GM12878 (cell line): Measurements from ENCODE around the gene FGD3. TPM values are rescaled to one million over a fixed set of nuclear protein-coding genes. Genes with fewer than 3 reads are reported as not detected.

Source experiments
- ATAC-seq: fragments of 200-7000 bp; cut with Tn5 transposase; 3 replicates; pipeline ENCODE4 v1.9.1; 2020; ENCODE audit warnings: mild to moderate bottlenecking, moderate library complexity
- BruUV-seq: library from RNA; stranded (reverse); fragments of 400-500 nt; replicated peaks from 2 replicates; lab custom pipeline; 2021; lab: Mats Ljungman, UMichigan
- CTCF ChIA-PET: fragments of 300-600 bp; sonication (Branson Sonifier 250); formaldehyde crosslinking; extraction: SDS; loops from one replicate; lab custom pipeline; 2021; ENCODE audit warnings: inconsistent platforms; lab: Yijun Ruan, JAX
- POLR2A ChIA-PET: fragments of 350-600 bp; formaldehyde crosslinking; extraction: SDS; loops from one replicate; lab custom pipeline; 2021; ENCODE audit warnings: inconsistent platforms; lab: Charles Lee
- RAD21 ChIA-PET: fragments of 300-600 bp; sonication (Branson Sonifier 250); formaldehyde crosslinking; loops from one replicate; lab custom pipeline; 2023; ENCODE audit warnings: antibody characterized with exemption; ENCODE audit not compliant: unreplicated experiment; lab: Charles Lee
- SMC1A ChIA-PET: fragments of 300-600 bp; sonication (Branson Sonifier 250); formaldehyde crosslinking; loops from one replicate; lab custom pipeline; 2023; ENCODE audit not compliant: unreplicated experiment, uncharacterized antibody; lab: Charles Lee
- DNase-seq: peaks from one replicate; pipeline ENCODE4 v3.0.0-alpha.2; 2011; ENCODE audit warnings: low read depth, low spot score
- FAIRE-seq: peaks from 3 replicates; lab custom pipeline; 2011; peaks lifted over from hg19 to GRCh38; lab: Jason Lieb, UNC
- H2AFZ ChIP-seq: 2 replicates; pipeline ENCODE4 v1.6.0; 2011; ENCODE audit warnings: low read depth, low read length, control low read depth; ENCODE audit not compliant: control insufficient read depth
- H3K27ac ChIP-seq: 2 replicates; pipeline ENCODE4 v1.5.1; 2011; ENCODE audit warnings: control low read depth; ENCODE audit not compliant: control insufficient read depth, insufficient read depth
- H3K27me3 ChIP-seq, 2 experiments: replicated peaks in 1 of 2; 2 replicates each; pipeline versions ENCODE4 v1.6.0 to v1.6.1; 2011; ENCODE audit warnings: low read length in 1 of 2; ENCODE audit not compliant: control insufficient read depth in 2 of 2, insufficient read depth in 2 of 2
- H3K36me3 ChIP-seq, 2 experiments: 2 replicates each; pipeline ENCODE4 v1.5.1; 2011; ENCODE audit warnings: low read length in 1 of 2; ENCODE audit not compliant: control insufficient read depth in 2 of 2, insufficient read depth in 2 of 2
- H3K4me1 ChIP-seq: 2 replicates; pipeline ENCODE4 v1.6.1; 2011; ENCODE audit warnings: mild to moderate bottlenecking, low read length, moderate library complexity, mixed read lengths; ENCODE audit not compliant: control insufficient read depth, insufficient read depth
- H3K4me2 ChIP-seq: 2 replicates; pipeline ENCODE4 v1.6.0; 2011; ENCODE audit warnings: control low read depth; ENCODE audit not compliant: control insufficient read depth, insufficient read depth
- H3K4me3 ChIP-seq: fragments of 200-600 bp; sonication (generic); 2 replicates; pipeline ENCODE4 v1.5.1; 2016
- H3K79me2 ChIP-seq: 2 replicates; pipeline ENCODE4 v1.6.0; 2011; ENCODE audit warnings: low read length; ENCODE audit not compliant: control insufficient read depth, insufficient read depth
- H3K9ac ChIP-seq: 2 replicates; pipeline ENCODE4 v1.8.0; 2011; ENCODE audit warnings: low read length, control low read depth, mixed read lengths; ENCODE audit not compliant: control insufficient read depth, insufficient read depth
- H3K9me3 ChIP-seq: replicated peaks from 3 replicates; pipeline ENCODE4 v1.5.1; 2011; ENCODE audit warnings: mild to moderate bottlenecking, low read length; ENCODE audit not compliant: control insufficient read depth, insufficient read depth
- H4K20me1 ChIP-seq: 2 replicates; pipeline ENCODE4 v1.6.0; 2011; ENCODE audit not compliant: control insufficient read depth, insufficient read depth
- CBX3 ChIP-seq: fragments of 200-600 bp; sonication (generic); IDR thresholded peaks from 2 replicates; pipeline ENCODE4 v1.6.1; 2016; ENCODE audit warnings: low read depth, borderline replicate concordance
- CREM ChIP-seq: IDR thresholded peaks from 2 replicates; pipeline ENCODE4 v1.6.1; 2014; ENCODE audit warnings: antibody characterized with exemption, low read depth
- MAX ChIP-seq: IDR thresholded peaks from 2 replicates; pipeline ENCODE4 v1.6.1; 2012; ENCODE audit warnings: low read depth, low read length, improper control_type of control experiment
- MEF2A ChIP-seq: IDR thresholded peaks from 2 replicates; pipeline ENCODE4 v1.6.1; 2011; ENCODE audit warnings: low read depth, mild to moderate bottlenecking, low read length, moderate library complexity; ENCODE audit not compliant: insufficient read depth
- NFXL1 ChIP-seq: fragments of 450-650 bp; IDR thresholded peaks from 2 replicates; pipeline ENCODE4 v1.6.1; 2017; ENCODE audit warnings: antibody characterized with exemption, mild to moderate bottlenecking, borderline replicate concordance
- POLR2AphosphoS5 ChIP-seq: IDR thresholded peaks from 2 replicates; pipeline ENCODE4 v1.6.1; 2011; ENCODE audit warnings: mild to moderate bottlenecking, low read length, inconsistent platforms
- SRF ChIP-seq, 2 experiments: IDR thresholded peaks; 2 replicates each; pipeline ENCODE4 v1.6.1; 2011; ENCODE audit warnings: low read depth in 2 of 2, low read length in 2 of 2, mild to moderate bottlenecking in 1 of 2, moderate library complexity in 1 of 2
- ZNF592 ChIP-seq: fragments of 450-650 bp; IDR thresholded peaks from 2 replicates; pipeline ENCODE4 v1.6.1; 2017; ENCODE audit warnings: mild to moderate bottlenecking, moderate library complexity
- WGBS: methylation state at CpG from one replicate; pipeline ENCODE4 v1.1.6; 2016; ENCODE audit warnings: low lambda C conversion rate; ENCODE audit not compliant: insufficient replicate concordance, insufficient coverage; ENCODE audit errors: missing lambda C conversion rate; 5-methylcytosine and 5-hydroxymethylcytosine counted together
- in situ Hi-C: fragments of 300-500 bp; cut with MboI; formaldehyde crosslinking; loops from 9 replicates; pipeline ENCODE4 v1.14.3; 2018; ENCODE audit warnings: mixed read lengths
- intact Hi-C: fragments of 100-400 bp; cut with micrococcal nuclease; formaldehyde crosslinking; loops from one replicate; pipeline ENCODE4 v1.14.2; 2022; ENCODE audit not compliant: unreplicated experiment
- polyA plus RNA-seq, 11 experiments: library from polyadenylated mRNA; depleted of rRNA in 4 of 11; unstranded in 6 of 11; stranded (reverse) in 5 of 11; fragments of >200 nt; fragmentation: Nextera tagmentation in 4 of 11; fragmentation: Illumina TruSeq in 1 of 11; extraction: Ambion mirVana in 4 of 11; extraction: Trizol in 1 of 11; gene quantifications; 1 replicate in 1 of 11; 2 replicates in 10 of 11; pipeline versions ENCODE4 v1.2.1 to v1.2.3, GENCODE V29; 2011 to 2016; ENCODE audit warnings: inconsistent platforms in 2 of 11, missing spikeins in 2 of 11, low read depth in 1 of 11
- total RNA-seq, 4 experiments: library from RNA; depleted of rRNA in 3 of 4; stranded (reverse); fragments of >200 nt in 3 of 4; fragmentation: Illumina TruSeq in 1 of 4; extraction: Trizol in 1 of 4; gene quantifications; 2 replicates each; pipeline versions ENCODE4 v1.2.1 to v1.2.3, GENCODE V29; 2013 to 2021
- TF ChIP-seq, protein P1 (sequence below): IDR thresholded peaks from 2 replicates; pipeline ENCODE4 v1.6.1; 2011; ENCODE audit warnings: borderline replicate concordance, low read depth, mild to moderate bottlenecking, moderate library complexity, mixed read lengths, low read length; ENCODE audit not compliant: insufficient read depth; ENCODE audit errors: extremely low read length
- TF ChIP-seq, protein P2 (sequence below): fragments of 450-650 bp; formaldehyde crosslinking; IDR thresholded peaks from 2 replicates; pipeline ENCODE4 v1.4.0; 2020; ENCODE audit warnings: mild to moderate bottlenecking, moderate library complexity

Gene FGD3
- total and polyA plus RNA-seq, 10 of the 15 experiments (the other 5 are each of a cell fraction or from before 2014, with no cell fraction given), result 0.26 to 18.1 (median 12.4) TPM

DNA sequence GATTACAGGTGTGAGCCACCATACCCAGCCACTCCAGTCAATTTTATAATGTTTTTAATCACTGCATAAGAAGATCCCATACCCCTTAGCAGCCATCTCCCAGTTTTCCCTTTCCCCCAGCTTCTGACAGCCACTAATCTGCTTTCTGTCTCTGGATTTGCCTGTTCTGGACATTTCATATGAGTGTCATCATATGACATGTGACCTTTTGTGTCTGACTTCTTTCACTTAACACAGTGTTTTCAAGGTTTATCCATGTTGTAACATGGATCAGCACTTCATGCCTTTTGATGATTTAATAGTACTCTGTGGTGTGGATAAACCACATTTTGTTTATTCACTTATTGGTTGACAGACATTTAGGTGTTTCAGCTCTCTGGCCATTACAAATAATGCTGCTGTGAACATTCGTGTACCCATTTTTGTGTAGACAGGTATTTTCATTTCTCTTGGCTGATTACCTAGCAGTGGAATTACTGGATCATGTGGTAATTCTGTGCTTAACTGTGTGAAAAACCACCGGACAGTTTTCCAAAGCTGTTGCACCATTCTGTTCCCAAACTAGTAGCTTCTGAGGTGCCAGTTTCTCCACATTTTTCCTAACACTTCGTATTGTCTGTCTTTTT lies 119.8 kb downstream of the FGD3 start:
- BruUV-seq, result no TSS peak
- no peak overlapping the region for H3K9ac ChIP-seq
- peaks cover 29% of the 10 kb centered on the region for H3K4me1 ChIP-seq
- WGBS, result 100% methylated on average over 2 of the region's 3 CpGs
- H3K27ac ChIP-seq, result no peak overlapping the region
- RAD21 ChIA-PET, result interaction anchor here (1.3 kb wide), 1 partner anchor 63 kb away, joined by 5 read pairs; no protein-coding TSS in a partner anchor
- no peaks in the 10 kb centered on the region for H4K20me1 ChIP-seq
- TF ChIP-seq MEF2A, result no peak
- TF ChIP-seq NFXL1, result no peak
- no peak for TF ChIP-seq CBX3
- TF ChIP-seq, protein P1, sequence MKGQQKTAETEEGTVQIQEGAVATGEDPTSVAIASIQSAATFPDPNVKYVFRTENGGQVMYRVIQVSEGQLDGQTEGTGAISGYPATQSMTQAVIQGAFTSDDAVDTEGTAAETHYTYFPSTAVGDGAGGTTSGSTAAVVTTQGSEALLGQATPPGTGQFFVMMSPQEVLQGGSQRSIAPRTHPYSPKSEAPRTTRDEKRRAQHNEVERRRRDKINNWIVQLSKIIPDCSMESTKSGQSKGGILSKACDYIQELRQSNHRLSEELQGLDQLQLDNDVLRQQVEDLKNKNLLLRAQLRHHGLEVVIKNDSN, result no peak
- TF ChIP-seq POLR2AphosphoS5, result no peak
- TF ChIP-seq, protein P2, sequence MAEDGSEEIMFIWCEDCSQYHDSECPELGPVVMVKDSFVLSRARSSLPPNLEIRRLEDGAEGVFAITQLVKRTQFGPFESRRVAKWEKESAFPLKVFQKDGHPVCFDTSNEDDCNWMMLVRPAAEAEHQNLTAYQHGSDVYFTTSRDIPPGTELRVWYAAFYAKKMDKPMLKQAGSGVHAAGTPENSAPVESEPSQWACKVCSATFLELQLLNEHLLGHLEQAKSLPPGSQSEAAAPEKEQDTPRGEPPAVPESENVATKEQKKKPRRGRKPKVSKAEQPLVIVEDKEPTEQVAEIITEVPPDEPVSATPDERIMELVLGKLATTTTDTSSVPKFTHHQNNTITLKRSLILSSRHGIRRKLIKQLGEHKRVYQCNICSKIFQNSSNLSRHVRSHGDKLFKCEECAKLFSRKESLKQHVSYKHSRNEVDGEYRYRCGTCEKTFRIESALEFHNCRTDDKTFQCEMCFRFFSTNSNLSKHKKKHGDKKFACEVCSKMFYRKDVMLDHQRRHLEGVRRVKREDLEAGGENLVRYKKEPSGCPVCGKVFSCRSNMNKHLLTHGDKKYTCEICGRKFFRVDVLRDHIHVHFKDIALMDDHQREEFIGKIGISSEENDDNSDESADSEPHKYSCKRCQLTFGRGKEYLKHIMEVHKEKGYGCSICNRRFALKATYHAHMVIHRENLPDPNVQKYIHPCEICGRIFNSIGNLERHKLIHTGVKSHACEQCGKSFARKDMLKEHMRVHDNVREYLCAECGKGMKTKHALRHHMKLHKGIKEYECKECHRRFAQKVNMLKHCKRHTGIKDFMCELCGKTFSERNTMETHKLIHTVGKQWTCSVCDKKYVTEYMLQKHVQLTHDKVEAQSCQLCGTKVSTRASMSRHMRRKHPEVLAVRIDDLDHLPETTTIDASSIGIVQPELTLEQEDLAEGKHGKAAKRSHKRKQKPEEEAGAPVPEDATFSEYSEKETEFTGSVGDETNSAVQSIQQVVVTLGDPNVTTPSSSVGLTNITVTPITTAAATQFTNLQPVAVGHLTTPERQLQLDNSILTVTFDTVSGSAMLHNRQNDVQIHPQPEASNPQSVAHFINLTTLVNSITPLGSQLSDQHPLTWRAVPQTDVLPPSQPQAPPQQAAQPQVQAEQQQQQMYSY, result no peak
- TF ChIP-seq ZNF592, result no peak
- TF ChIP-seq SRF (IDR thresholded peaks at IDR 0.05; ENCODE audit: low read depth in 2 of 2, low read length in 2 of 2), result no peak
- no peak for TF ChIP-seq CREM
- TF ChIP-seq MAX, result no peak
- H3K4me3 ChIP-seq, result no peak overlapping the region
- peaks cover 31% of the 10 kb centered on the region for H3K79me2 ChIP-seq
- ATAC-seq, result no peak
- CTCF ChIA-PET, result interaction anchor here (1.1 to 2.8 kb wide), 6 partner anchors 38 to 114 kb away, joined by 3 to 15 read pairs (median 5); no protein-coding TSS in a partner anchor
- H3K27me3 ChIP-seq, result no peaks in the 10 kb centered on the region
- H3K36me3 ChIP-seq, result peaks cover 4 to 6% of the 10 kb centered on the region in 2 experiments; a peak in 3 of 4 replicates
- FAIRE-seq, result no peak
- DNase-seq, result no peak
- intact Hi-C loops (no loop called here), in situ Hi-C loops (no loop called here)
- H3K4me2 ChIP-seq, result no peak overlapping the region
- H2AFZ ChIP-seq, result no peak overlapping the region
- no peaks in the 10 kb centered on the region for H3K9me3 ChIP-seq
- SMC1A ChIA-PET, result interaction anchor here (1.4 kb wide), 1 partner anchor 28 kb away, joined by 3 read pairs; no protein-coding TSS in a partner anchor
- POLR2A ChIA-PET, result interaction anchor here (0.9 to 1.1 kb wide), 2 partner anchors 10 to 24 kb away, joined by 3 read pairs; no protein-coding TSS in a partner anchor
